Measurements from ENCODE around the gene ZNF10. TPM values are rescaled to one million over a fixed set of nuclear protein-coding genes. Genes with fewer than 3 reads are reported as not detected.

Gene ZNF10
- total RNA-seq, 1 experiment from 2014 or later, result 7.2 TPM

DNA sequence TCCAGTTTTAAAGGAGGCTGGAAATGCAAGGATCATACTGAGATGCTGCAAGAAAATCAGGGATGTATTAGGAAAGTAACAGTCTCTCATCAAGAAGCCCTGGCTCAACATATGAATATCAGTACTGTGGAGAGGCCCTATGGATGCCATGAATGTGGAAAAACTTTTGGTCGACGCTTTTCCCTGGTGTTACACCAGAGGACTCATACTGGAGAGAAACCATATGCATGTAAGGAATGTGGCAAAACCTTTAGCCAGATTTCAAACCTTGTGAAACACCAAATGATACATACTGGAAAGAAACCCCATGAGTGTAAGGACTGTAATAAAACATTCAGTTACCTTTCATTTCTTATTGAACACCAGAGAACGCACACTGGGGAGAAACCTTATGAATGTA lies 24.8 kb upstream of the ZNF10 start:
- H3K9me3 Mint-ChIP-seq (ENCODE audit: unreplicated experiment), result peaks cover 30% of the 10 kb centered on the region
- no peaks in the 10 kb centered on the region for H3K27me3 Mint-ChIP-seq (ENCODE audit: insufficient read depth, unreplicated experiment)
- ChIA-PET CTCF (no interaction called here), POLR2A (interaction anchor here (0.9 to 1.3 kb wide), 4 partner anchors 15 to 119 kb away, joined by 3 to 6 read pairs (median 4); partner anchors contain the start of gene ZNF26)
- intact Hi-C loops (cut with micrococcal nuclease), result no loop called here
- H3K4me1 Mint-ChIP-seq (ENCODE audit: insufficient read depth, unreplicated experiment), result no peaks in the 10 kb centered on the region
- BruUV-seq (replicated peaks), result no TSS peak
- H3K27ac Mint-ChIP-seq (ENCODE audit: low read depth, unreplicated experiment), result no peak overlapping the region
- H3K4me3 Mint-ChIP-seq (ENCODE audit: unreplicated experiment), result no peak overlapping the region
- peaks cover 77% of the 10 kb centered on the region for H3K36me3 Mint-ChIP-seq (ENCODE audit: insufficient read depth, unreplicated experiment)
- TF ChIP-seq, protein P1, sequence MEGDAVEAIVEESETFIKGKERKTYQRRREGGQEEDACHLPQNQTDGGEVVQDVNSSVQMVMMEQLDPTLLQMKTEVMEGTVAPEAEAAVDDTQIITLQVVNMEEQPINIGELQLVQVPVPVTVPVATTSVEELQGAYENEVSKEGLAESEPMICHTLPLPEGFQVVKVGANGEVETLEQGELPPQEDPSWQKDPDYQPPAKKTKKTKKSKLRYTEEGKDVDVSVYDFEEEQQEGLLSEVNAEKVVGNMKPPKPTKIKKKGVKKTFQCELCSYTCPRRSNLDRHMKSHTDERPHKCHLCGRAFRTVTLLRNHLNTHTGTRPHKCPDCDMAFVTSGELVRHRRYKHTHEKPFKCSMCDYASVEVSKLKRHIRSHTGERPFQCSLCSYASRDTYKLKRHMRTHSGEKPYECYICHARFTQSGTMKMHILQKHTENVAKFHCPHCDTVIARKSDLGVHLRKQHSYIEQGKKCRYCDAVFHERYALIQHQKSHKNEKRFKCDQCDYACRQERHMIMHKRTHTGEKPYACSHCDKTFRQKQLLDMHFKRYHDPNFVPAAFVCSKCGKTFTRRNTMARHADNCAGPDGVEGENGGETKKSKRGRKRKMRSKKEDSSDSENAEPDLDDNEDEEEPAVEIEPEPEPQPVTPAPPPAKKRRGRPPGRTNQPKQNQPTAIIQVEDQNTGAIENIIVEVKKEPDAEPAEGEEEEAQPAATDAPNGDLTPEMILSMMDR (IDR thresholded peaks at IDR 0.05; ENCODE audit: unreplicated experiment), result no peak
- DNase-seq (ENCODE audit: unreplicated experiment), result no peak

DNA sequence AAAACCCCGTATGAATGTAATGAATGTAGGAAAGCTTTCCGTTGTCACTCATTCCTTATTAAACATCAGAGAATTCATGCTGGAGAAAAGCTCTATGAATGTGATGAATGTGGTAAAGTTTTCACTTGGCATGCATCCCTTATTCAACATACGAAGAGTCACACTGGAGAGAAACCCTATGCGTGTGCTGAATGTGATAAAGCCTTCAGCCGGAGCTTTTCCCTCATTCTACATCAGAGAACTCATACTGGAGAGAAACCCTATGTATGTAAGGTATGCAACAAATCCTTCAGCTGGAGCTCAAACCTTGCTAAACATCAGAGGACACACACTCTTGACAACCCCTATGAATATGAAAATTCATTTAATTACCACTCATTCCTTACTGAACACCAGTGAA lies 24.2 kb upstream of the ZNF10 start:
- Mint-ChIP-seq H3K27ac (ENCODE audit: low read depth, unreplicated experiment) (no peak overlapping the region), H3K4me3 (ENCODE audit: unreplicated experiment) (no peak overlapping the region), H3K27me3 (ENCODE audit: insufficient read depth, unreplicated experiment) (no peaks in the 10 kb centered on the region), H3K36me3 (ENCODE audit: insufficient read depth, unreplicated experiment) (peaks cover 74% of the 10 kb centered on the region), H3K4me1 (ENCODE audit: insufficient read depth, unreplicated experiment) (no peaks in the 10 kb centered on the region), H3K9me3 (ENCODE audit: unreplicated experiment) (peaks cover 29% of the 10 kb centered on the region)
- BruUV-seq (replicated peaks), result no TSS peak
- ChIA-PET POLR2A (interaction anchor here (0.9 to 1.3 kb wide), 4 partner anchors 14 to 120 kb away, joined by 3 to 6 read pairs (median 4); partner anchors contain the start of gene ZNF26), CTCF (interaction anchor here (0.6 kb wide), 1 partner anchor 151 kb away, joined by 3 read pairs; no protein-coding TSS in a partner anchor)
- TF ChIP-seq, protein P1 (IDR thresholded peaks at IDR 0.05; ENCODE audit: unreplicated experiment), result no peak
- no peak for DNase-seq (ENCODE audit: unreplicated experiment)
- intact Hi-C loops (cut with micrococcal nuclease), result no loop called here

- H3K4me1 Mint-ChIP-seq (ENCODE audit: insufficient read depth, unreplicated experiment), result no peaks in the 10 kb centered on the region
- TF ChIP-seq, protein P1 (IDR thresholded peaks at IDR 0.05; ENCODE audit: unreplicated experiment), result no peak
- ChIA-PET CTCF (no interaction called here), POLR2A (no interaction called here)
- H3K27ac Mint-ChIP-seq (ENCODE audit: low read depth, unreplicated experiment), result no peak overlapping the region
- no peak overlapping the region for H3K4me3 Mint-ChIP-seq (ENCODE audit: unreplicated experiment)
- BruUV-seq (replicated peaks), result no TSS peak
- H3K36me3 Mint-ChIP-seq (ENCODE audit: insufficient read depth, unreplicated experiment), result peaks cover 65% of the 10 kb centered on the region
- intact Hi-C loops (cut with micrococcal nuclease), result no loop called here
- peaks cover 21% of the 10 kb centered on the region for H3K9me3 Mint-ChIP-seq (ENCODE audit: unreplicated experiment)
- no peak for DNase-seq (ENCODE audit: unreplicated experiment)
- H3K27me3 Mint-ChIP-seq (ENCODE audit: insufficient read depth, unreplicated experiment), result no peaks in the 10 kb centered on the region
Measured at GRCh38 chr12:133107121-133107520, 23.3 kb upstream of the ZNF10 start.

GRCh38 chr12:133108150-133108549 lies 22.3 kb upstream of the ZNF10 start:
- peaks cover 21% of the 10 kb centered on the region for H3K9me3 Mint-ChIP-seq (ENCODE audit: unreplicated experiment)
- no peak overlapping the region for H3K4me3 Mint-ChIP-seq (ENCODE audit: unreplicated experiment)
- CTCF ChIA-PET, result no interaction called here
- H3K36me3 Mint-ChIP-seq (ENCODE audit: insufficient read depth, unreplicated experiment), result peaks cover 55% of the 10 kb centered on the region
- POLR2A ChIA-PET, result interaction anchor here (1.1 kb wide), 1 partner anchor 22 kb away, joined by 3 read pairs; the partner anchor contains the start of genes ZNF10 and ZNF891
- DNase-seq (ENCODE audit: unreplicated experiment), result no peak
- no peaks in the 10 kb centered on the region for H3K4me1 Mint-ChIP-seq (ENCODE audit: insufficient read depth, unreplicated experiment)
- no peaks in the 10 kb centered on the region for H3K27me3 Mint-ChIP-seq (ENCODE audit: insufficient read depth, unreplicated experiment)
- H3K27ac Mint-ChIP-seq (ENCODE audit: low read depth, unreplicated experiment), result no peak overlapping the region
- intact Hi-C loops (cut with micrococcal nuclease), result no loop called here
- TF ChIP-seq, protein P1 (IDR thresholded peaks at IDR 0.05; ENCODE audit: unreplicated experiment), result no peak
- no TSS peak for BruUV-seq (replicated peaks)
